Subcutaneous adipose tissue (tissue), 4 donors: ENCODE results near the gene SPEM2. TPM values are rescaled to one million over a fixed set of nuclear protein-coding genes. Genes with fewer than 3 reads are reported as not detected.

Source experiments
- total RNA-seq, 4 donors: library from RNA; depleted of rRNA; stranded (reverse); fragments of >200 nt; gene quantifications; one replicate each; pipeline ENCODE4 v1.1.0, GENCODE V29; 2016
- TF ChIP-seq, protein P1 (sequence below): fragments of 450-650 bp; IDR thresholded peaks from one replicate; pipeline ENCODE4 v1.5.1; 2016; ENCODE audit warnings: low read depth, mild to moderate bottlenecking, control low read depth, antibody characterized with exemption, moderate library complexity

SPEM2 gene
- total RNA-seq, 4 donors from 2014 or later = not detected

DNA sequence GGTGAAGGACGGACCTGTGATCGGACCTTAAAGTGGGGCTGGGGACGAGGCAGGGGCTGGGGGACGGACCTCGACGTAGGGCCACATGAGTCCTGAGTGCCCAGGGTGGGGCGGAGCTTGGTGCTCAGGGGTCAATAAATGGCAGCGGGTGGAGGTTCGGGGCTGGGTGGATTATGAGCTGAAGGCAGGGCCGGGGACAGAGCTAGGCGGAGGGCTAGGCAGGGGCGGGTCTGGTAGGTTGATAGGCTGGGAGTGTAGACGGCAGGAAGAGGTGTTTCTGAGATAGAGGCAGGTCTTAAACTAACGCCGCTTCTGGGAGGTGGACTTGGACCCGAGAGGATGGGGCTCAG lies 20.2 kb downstream of the SPEM2 start:
- TF ChIP-seq, protein P1, sequence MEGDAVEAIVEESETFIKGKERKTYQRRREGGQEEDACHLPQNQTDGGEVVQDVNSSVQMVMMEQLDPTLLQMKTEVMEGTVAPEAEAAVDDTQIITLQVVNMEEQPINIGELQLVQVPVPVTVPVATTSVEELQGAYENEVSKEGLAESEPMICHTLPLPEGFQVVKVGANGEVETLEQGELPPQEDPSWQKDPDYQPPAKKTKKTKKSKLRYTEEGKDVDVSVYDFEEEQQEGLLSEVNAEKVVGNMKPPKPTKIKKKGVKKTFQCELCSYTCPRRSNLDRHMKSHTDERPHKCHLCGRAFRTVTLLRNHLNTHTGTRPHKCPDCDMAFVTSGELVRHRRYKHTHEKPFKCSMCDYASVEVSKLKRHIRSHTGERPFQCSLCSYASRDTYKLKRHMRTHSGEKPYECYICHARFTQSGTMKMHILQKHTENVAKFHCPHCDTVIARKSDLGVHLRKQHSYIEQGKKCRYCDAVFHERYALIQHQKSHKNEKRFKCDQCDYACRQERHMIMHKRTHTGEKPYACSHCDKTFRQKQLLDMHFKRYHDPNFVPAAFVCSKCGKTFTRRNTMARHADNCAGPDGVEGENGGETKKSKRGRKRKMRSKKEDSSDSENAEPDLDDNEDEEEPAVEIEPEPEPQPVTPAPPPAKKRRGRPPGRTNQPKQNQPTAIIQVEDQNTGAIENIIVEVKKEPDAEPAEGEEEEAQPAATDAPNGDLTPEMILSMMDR = no peak

DNA sequence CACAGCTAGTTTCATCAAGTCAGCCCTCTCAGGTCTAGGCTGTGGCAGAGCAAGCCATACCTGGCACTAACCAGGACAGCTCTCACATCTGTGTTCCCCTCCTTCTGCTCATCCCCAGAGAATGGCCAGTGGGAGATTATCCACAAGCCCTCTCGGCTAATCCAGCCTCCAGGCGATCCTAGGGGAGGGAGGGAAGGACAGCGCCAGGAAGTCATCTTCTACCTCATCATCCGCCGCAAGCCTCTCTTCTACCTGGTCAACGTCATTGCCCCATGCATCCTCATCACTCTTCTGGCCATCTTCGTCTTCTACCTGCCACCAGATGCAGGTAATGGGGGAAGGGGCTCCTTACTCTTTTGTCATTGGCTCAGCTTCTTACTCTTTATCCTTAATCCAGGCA lies 23.0 kb downstream of the SPEM2 start:
- TF ChIP-seq, protein P1 = no peak

DNA sequence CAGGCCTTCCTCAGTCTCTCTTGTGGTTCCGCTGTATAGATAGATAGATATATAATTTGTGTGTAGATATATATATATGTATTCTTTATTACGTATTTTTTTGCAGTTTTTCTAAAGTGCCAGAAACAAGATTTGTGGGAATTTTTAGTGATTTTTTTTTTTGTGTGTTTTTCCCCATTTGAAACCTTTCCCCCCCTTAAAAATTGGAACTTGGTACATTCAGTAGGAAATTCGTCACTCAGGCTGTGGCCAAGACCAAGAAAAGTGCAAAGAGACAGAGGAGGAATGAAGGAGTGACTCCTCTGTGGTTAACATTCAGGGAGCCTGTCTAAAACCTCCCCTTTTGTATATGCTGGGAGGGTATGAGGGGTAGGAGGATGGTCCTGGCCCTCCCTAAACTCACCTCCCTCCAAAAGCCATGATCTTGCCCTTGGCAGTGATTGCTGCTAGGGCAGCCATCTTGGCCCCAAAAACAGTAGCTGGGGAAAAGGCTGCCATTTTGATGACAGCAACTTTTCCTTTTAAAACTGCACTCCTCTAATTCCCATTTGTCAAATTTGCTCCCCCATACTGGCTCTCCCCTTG lies 34.6 kb downstream of the SPEM2 start:
- TF ChIP-seq, protein P1 = no peak

DNA sequence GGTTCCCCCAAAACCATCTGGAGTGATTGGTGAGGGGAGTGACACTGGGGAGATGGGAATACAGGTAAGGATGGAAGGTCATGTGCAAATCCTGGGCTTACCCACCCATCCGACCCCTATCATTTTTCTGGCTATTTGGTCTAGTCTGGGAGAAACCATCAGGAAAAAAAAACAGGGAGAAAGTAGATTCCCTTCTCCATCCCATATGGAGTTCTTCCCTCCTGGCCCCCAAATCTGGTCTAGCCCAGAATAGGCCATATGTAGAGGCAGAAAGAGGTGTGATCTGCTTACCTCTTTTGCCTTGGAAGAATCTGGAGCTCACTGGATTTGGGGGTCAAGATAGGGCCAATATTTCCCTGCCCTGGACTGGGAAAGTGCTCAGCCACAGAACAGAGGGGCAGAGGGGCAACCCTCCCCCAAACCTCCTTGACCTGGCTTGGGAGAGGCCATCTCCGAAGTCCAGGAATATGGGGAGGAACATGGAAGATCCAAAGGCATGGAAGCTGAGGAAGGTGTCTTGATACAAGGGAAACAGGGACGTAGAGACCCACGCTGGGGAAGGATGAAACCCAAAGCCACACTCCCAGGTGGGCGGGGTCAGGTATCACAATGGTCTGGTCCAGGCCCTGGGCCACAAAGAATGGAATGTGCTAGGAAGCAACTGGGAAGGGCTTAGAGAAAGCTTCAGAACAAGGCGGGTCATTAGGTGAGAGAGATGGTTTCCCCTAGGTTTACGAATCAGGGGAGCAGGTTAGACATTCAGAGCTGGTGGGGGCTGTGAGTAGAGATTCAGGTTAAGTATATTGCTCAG lies 35.6 kb downstream of the SPEM2 start:
- TF ChIP-seq, protein P1 = no peak

DNA sequence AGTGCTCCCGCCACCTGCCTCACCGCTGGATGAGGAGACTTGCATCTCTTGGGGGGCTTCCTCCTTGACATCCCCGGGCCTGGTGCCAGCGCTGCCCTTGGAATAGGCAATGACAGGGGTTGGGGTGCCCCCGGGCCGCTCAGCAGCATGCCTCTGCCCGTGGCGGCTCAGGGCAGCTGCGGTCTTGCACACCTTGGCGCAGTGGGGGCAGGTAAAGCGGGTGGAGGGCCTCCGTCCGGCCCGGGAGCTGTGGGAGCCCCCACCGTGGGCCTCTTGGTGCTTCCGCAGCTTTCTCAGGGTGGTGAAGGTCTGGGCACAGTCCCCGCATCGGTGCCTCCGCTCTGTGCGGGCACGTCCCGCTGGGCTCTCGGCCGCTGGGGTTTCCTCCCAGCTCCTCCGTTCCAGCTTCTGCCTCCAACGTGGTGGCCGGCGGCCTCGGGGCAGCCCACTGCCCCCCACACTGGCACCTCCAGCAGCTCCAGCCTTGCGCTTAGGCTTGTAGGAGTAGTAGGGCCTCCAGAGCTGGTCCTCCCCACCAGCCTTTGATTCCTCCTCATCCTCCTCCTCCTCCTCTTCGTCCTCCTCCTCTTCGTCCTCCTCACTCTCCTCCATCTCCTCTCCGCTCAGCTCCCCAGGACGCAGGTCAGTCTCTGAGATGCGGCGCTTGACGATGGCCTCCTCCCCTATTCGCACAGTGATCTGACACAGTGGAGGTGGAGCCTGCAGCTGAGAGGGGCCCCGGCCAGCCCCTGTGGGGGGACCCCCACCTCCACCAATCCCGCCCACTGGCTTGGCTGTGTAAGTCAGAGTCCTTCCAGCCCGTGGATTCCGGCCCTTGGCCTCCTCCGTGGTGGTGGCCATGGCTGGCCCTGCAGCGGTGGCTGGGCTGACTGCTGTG lies 37.3 kb downstream of the SPEM2 start:
- TF ChIP-seq, protein P1 = no peak

DNA sequence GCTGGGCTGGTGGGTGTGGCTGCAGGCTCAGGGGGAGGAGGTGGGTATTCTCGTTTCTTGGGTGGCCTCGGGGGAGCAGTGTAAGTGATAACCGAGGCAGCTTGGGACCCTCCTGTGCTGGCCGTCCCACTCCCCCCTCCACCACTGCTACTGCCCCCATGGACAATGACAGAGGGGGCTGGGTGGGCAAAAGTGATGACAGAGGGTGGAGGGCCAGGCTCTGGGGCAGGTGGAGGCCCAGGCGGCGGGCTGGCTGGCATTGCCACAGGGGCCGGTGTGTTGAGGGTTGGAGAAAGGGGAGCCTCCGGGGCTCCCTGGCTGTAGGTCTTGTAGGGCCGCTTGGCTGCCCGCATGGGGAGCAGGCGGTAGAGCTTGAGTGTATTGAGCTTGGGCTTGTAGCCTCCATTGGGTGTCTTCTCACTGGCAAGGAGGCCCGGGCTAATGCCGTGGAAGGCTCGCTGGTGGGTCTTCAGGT lies 38.0 kb downstream of the SPEM2 start:
- TF ChIP-seq, protein P1 = no peak

DNA sequence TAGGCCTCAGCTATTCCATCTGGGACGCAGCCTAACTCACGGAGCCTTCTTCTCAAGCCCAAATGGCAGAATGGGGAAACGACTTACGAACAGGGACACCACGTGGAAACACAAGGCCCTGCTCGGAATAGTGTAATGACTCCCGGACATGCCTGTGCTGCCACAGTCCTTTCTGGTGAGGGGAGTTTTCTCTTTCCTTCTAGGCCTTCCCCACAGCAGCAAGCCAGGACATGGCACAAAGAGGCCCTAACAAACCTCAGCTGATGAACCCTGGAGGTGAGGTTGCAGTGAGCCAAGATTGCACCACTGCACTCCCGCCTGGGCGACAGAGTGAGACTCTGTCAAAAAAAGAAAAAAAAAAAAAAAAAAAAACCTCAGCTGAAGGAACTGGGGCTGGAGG lies 38.7 kb downstream of the SPEM2 start:
- TF ChIP-seq, protein P1 = no peak
